Stimulated activated CD4-positive, alpha-beta T cell treated with anti-CD3 and anti-CD28 coated beads, Interleukin-4, amount 100 ng/mL, for 4 hours (primary cell): ENCODE results near the gene CTNNA1.

Source experiments
- DNase-seq, 2 experiments: peaks; one replicate each; pipeline ENCODE4 v3.0.0-alpha.2; 2020

CTNNA1 gene

GRCh38 chr5:138952962-138953361, 199.7 kb downstream of the CTNNA1 start:
- no peak for DNase-seq

- peak in 1 of 2 experiments; percentile 3 for DNase-seq
Observed at GRCh38 chr5:138953387-138954256, 200.4 kb downstream of the CTNNA1 start.

- no peak for DNase-seq
Observed at GRCh38 chr5:138954257-138955012, 201.2 kb downstream of the CTNNA1 start.

- no peak for DNase-seq
Observed at GRCh38 chr5:138955013-138955660, 201.9 kb downstream of the CTNNA1 start.

- DNase-seq = no peak
Observed at GRCh38 chr5:138955671-138956295, 202.6 kb downstream of the CTNNA1 start.

GRCh38 chr5:138956801-138957200, 203.6 kb downstream of the CTNNA1 start:
- DNase-seq = no peak

GRCh38 chr5:138960145-138960692, 207.0 kb downstream of the CTNNA1 start:
- DNase-seq = no peak

- DNase-seq = no peak
Observed at GRCh38 chr5:138961221-138961620, 208.0 kb downstream of the CTNNA1 start.

GRCh38 chr5:138961729-138962128, 208.5 kb downstream of the CTNNA1 start:
- DNase-seq = no peak

- no peak for DNase-seq
Observed at GRCh38 chr5:138962614-138963370, 209.6 kb downstream of the CTNNA1 start.

- no peak for DNase-seq
Observed at GRCh38 chr5:138963763-138964371, 210.6 kb downstream of the CTNNA1 start.

GRCh38 chr5:138964647-138965201, 211.5 kb downstream of the CTNNA1 start:
- no peak for DNase-seq

GRCh38 chr5:138965626-138966025, 212.4 kb downstream of the CTNNA1 start:
- DNase-seq = no peak

GRCh38 chr5:138966236-138966985, 213.2 kb downstream of the CTNNA1 start:
- no peak for DNase-seq

GRCh38 chr5:138967791-138968448, 214.7 kb downstream of the CTNNA1 start:
- DNase-seq = no peak

GRCh38 chr5:138968601-138969000, 215.4 kb downstream of the CTNNA1 start:
- no peak for DNase-seq

GRCh38 chr5:138969323-138970002, 216.2 kb downstream of the CTNNA1 start:
- no peak for DNase-seq

GRCh38 chr5:138972230-138972629, 219.0 kb downstream of the CTNNA1 start:
- DNase-seq = no peak

- no peak for DNase-seq
Observed at GRCh38 chr5:138972836-138973235, 219.6 kb downstream of the CTNNA1 start.
